CD4-positive, alpha-beta T cell (primary cell): ENCODE results near the gene WDCP. TPM values are rescaled to one million over a fixed set of nuclear protein-coding genes. Genes with fewer than 3 reads are reported as not detected.
"Not testable (repeated sequence)": the region's sequence is repeated elsewhere in the genome, so short reads cannot be mapped to it uniquely, and the experiment has no call there.

Experiments used
- ATAC-seq: fragments of 200-7000 bp; cut with Tn5 transposase; one replicate; pipeline ENCODE4 v1.10.0; 2022; ENCODE audit warnings: mild to moderate bottlenecking; ENCODE audit not compliant: poor library complexity
- CTCF ChIA-PET: fragments of 350-600 bp; sonication (Branson Sonifier 250); formaldehyde crosslinking; loops from one replicate; lab custom pipeline; 2021; ENCODE audit warnings: antibody characterized with exemption, inconsistent platforms; lab: Charles Lee
- POLR2A ChIA-PET: fragments of 350-600 bp; sonication (Branson Sonifier 250); formaldehyde crosslinking; loops from one replicate; lab custom pipeline; 2021; ENCODE audit warnings: antibody characterized with exemption, inconsistent platforms; lab: Charles Lee
- DNase-seq, 14 experiments: peaks; one replicate each; pipeline ENCODE4 v3.0.0-alpha.2; 2013 to 2020; ENCODE audit warnings: mixed read lengths in 2 of 14
- H3K27ac ChIP-seq, 2 donors: one replicate each; pipeline versions ENCODE4 v1.5.1 to v1.7.0; 2013; ENCODE audit warnings: low read length in 2 of 2, low read depth in 1 of 2, mild to moderate bottlenecking in 1 of 2
- H3K27me3 ChIP-seq, 2 experiments: 1 replicate in 1 of 2; 2 replicates in 1 of 2; pipeline versions ENCODE4 v1.6.1 to v1.7.0; 2013; ENCODE audit warnings: low read length in 2 of 2, control low read depth in 1 of 2, mild to moderate bottlenecking in 1 of 2, moderate library complexity in 1 of 2; ENCODE audit not compliant: insufficient read depth in 2 of 2, control insufficient read depth in 1 of 2
- H3K36me3 ChIP-seq: one replicate; pipeline ENCODE4 v1.6.1; 2013; ENCODE audit warnings: low read length, control low read depth; ENCODE audit not compliant: insufficient read depth
- H3K4me1 ChIP-seq: one replicate; pipeline ENCODE4 v1.6.1; 2013; ENCODE audit warnings: low read length, control low read depth; ENCODE audit not compliant: insufficient read depth
- H3K4me3 ChIP-seq: one replicate; pipeline ENCODE4 v1.5.1; 2013; ENCODE audit warnings: mild to moderate bottlenecking, low read length, moderate library complexity
- H3K9me3 ChIP-seq, 2 experiments: 1 replicate in 1 of 2; 2 replicates in 1 of 2; pipeline versions ENCODE4 v1.6.1 to v1.7.0; 2013; ENCODE audit warnings: low read length in 2 of 2, mild to moderate bottlenecking in 2 of 2, control low read depth in 1 of 2, moderate library complexity in 1 of 2; ENCODE audit not compliant: control insufficient read depth in 1 of 2, insufficient read depth in 1 of 2
- H3K27ac Mint-ChIP-seq: one replicate; pipeline ENCODE4 v1.8.0; 2020; ENCODE audit warnings: mixed read lengths
- H3K27me3 Mint-ChIP-seq: one replicate; pipeline ENCODE4 v1.8.0; 2021; ENCODE audit warnings: mixed read lengths
- H3K36me3 Mint-ChIP-seq: one replicate; pipeline ENCODE4 v1.8.0; 2021; ENCODE audit warnings: low read depth, mixed read lengths
- H3K4me1 Mint-ChIP-seq: one replicate; pipeline ENCODE4 v1.8.0; 2021; ENCODE audit warnings: low read depth, mixed read lengths
- H3K4me3 Mint-ChIP-seq: one replicate; pipeline ENCODE4 v1.8.0; 2020; ENCODE audit warnings: mild to moderate bottlenecking, mixed read lengths
- H3K9me3 Mint-ChIP-seq: one replicate; pipeline ENCODE4 v1.8.0; 2020; ENCODE audit warnings: mixed read lengths
- CTCF ChIP-seq: fragments of 200-600 bp; IDR thresholded peaks from one replicate; pipeline ENCODE4 v1.8.0; 2022; ENCODE audit warnings: antibody characterized with exemption, mild to moderate bottlenecking
- intact Hi-C, 2 experiments: fragments of 100-400 bp; cut with DNase I in 1 of 2; cut with micrococcal nuclease in 1 of 2; formaldehyde crosslinking; loops; one replicate each; pipeline versions ENCODE4 v1.15.1 to v1.9.0; 2023 to 2025; cut with DNase I, micrococcal nuclease
- total RNA-seq, 174 experiments: library from RNA in 2 of 174; stranded (reverse) in 2 of 174; gene quantifications; one replicate each; pipeline ENCODE4 v1.2.3 and lab custom pipeline; 2021 to 2026

The WDCP gene
- total RNA-seq, 2 experiments from 2014 or later, result 1.4 to 2.0 TPM

GRCh38 chr2:24016376-24016761 is 30.8 kb downstream of the WDCP start:
- H3K4me3 ChIP-seq, result no peak overlapping the region
- H3K27ac Mint-ChIP-seq, result no peak overlapping the region
- H3K27ac ChIP-seq, result no peak overlapping the region
- no peaks in the 10 kb centered on the region for H3K4me1 Mint-ChIP-seq
- peaks cover 26% of the 10 kb centered on the region for H3K27me3 Mint-ChIP-seq
- no peak for ATAC-seq
- no peaks in the 10 kb centered on the region for H3K4me1 ChIP-seq
- no peak for DNase-seq
- intact Hi-C loops, result no loop called here
- ChIA-PET CTCF (no interaction called here), POLR2A (no interaction called here)
- H3K9me3 ChIP-seq, result no peaks in the 10 kb centered on the region
- H3K9me3 Mint-ChIP-seq, result no peaks in the 10 kb centered on the region
- no peaks in the 10 kb centered on the region for H3K36me3 ChIP-seq
- peaks cover 6 to 11% of the 10 kb centered on the region in 2 experiments for H3K27me3 ChIP-seq
- TF ChIP-seq CTCF, result no peak
- no peaks in the 10 kb centered on the region for H3K36me3 Mint-ChIP-seq
- H3K4me3 Mint-ChIP-seq, result no peak overlapping the region

GRCh38 chr2:24015562-24016375 is 31.4 kb downstream of the WDCP start:
- POLR2A ChIA-PET, result no interaction called here

GRCh38 chr2:24014902-24015301 is 32.3 kb downstream of the WDCP start:
- H3K9me3 Mint-ChIP-seq, CTCF ChIA-PET, H3K36me3 ChIP-seq, intact Hi-C loops, H3K27ac Mint-ChIP-seq, H3K4me1 Mint-ChIP-seq, DNase-seq, H3K4me3 ChIP-seq, ATAC-seq, POLR2A ChIA-PET, H3K4me1 ChIP-seq, H3K9me3 ChIP-seq, H3K36me3 Mint-ChIP-seq, H3K27ac ChIP-seq, H3K4me3 Mint-ChIP-seq: not testable (repeated sequence)
- peaks cover 17 to 24% of the 10 kb centered on the region in 2 experiments for H3K27me3 ChIP-seq
- peaks cover 34% of the 10 kb centered on the region for H3K27me3 Mint-ChIP-seq

More at GRCh38 chr2:24015562-24016375, 31.4 kb downstream of the WDCP start:
- H3K27me3 ChIP-seq, result peaks cover 12 to 17% of the 10 kb centered on the region in 2 experiments
- no peak for ATAC-seq
- no peaks in the 10 kb centered on the region for H3K9me3 ChIP-seq
- no peak overlapping the region for H3K4me3 Mint-ChIP-seq
- H3K4me1 Mint-ChIP-seq, result no peaks in the 10 kb centered on the region
- no peaks in the 10 kb centered on the region for H3K36me3 Mint-ChIP-seq
- H3K27me3 Mint-ChIP-seq, result peaks cover 32% of the 10 kb centered on the region
- no peaks in the 10 kb centered on the region for H3K4me1 ChIP-seq
- H3K36me3 ChIP-seq, result no peaks in the 10 kb centered on the region
- H3K27ac Mint-ChIP-seq, result no peak overlapping the region
- intact Hi-C loops, result no loop called here
- CTCF ChIA-PET, result no interaction called here
- no peak for TF ChIP-seq CTCF
- no peak for DNase-seq
- no peak overlapping the region for H3K4me3 ChIP-seq
- H3K27ac ChIP-seq, result no peak overlapping the region
- H3K9me3 Mint-ChIP-seq, result no peaks in the 10 kb centered on the region
